Nephron (organoid): ENCODE results near the gene KRTAP5-1.

ENCODE experiments used
- H3K27ac Mint-ChIP-seq, 3 experiments: 2 replicates each; pipeline ENCODE4 v1.8.0; 2020; ENCODE audit warnings: mixed read lengths in 3 of 3, mild to moderate bottlenecking in 2 of 3, moderate library complexity in 1 of 3
- H3K27me3 Mint-ChIP-seq: 2 replicates; pipeline ENCODE4 v1.8.0; 2021; ENCODE audit warnings: low read depth, mild to moderate bottlenecking, moderate library complexity, mixed read lengths
- H3K36me3 Mint-ChIP-seq: 2 replicates; pipeline ENCODE4 v1.8.0; 2020; ENCODE audit warnings: low read depth, mixed read lengths
- H3K4me1 Mint-ChIP-seq: 2 replicates; pipeline ENCODE4 v1.8.0; 2020; ENCODE audit warnings: mixed read lengths
- H3K4me3 Mint-ChIP-seq, 3 experiments: 2 replicates each; pipeline ENCODE4 v1.8.0; 2020; ENCODE audit warnings: mild to moderate bottlenecking in 3 of 3, mixed read lengths in 3 of 3, moderate library complexity in 2 of 3
- H3K9me3 Mint-ChIP-seq: 2 replicates; pipeline ENCODE4 v1.8.0; 2020; ENCODE audit warnings: mixed read lengths
- TF ChIP-seq, protein P1 (sequence below), 3 experiments: fragments of 200-600 bp; sonication (generic); IDR thresholded peaks; one replicate each; pipeline ENCODE4 v1.5.0; 2021; ENCODE audit warnings: antibody characterized with exemption in 3 of 3; ENCODE audit not compliant: unreplicated experiment in 3 of 3

KRTAP5-1 gene

DNA sequence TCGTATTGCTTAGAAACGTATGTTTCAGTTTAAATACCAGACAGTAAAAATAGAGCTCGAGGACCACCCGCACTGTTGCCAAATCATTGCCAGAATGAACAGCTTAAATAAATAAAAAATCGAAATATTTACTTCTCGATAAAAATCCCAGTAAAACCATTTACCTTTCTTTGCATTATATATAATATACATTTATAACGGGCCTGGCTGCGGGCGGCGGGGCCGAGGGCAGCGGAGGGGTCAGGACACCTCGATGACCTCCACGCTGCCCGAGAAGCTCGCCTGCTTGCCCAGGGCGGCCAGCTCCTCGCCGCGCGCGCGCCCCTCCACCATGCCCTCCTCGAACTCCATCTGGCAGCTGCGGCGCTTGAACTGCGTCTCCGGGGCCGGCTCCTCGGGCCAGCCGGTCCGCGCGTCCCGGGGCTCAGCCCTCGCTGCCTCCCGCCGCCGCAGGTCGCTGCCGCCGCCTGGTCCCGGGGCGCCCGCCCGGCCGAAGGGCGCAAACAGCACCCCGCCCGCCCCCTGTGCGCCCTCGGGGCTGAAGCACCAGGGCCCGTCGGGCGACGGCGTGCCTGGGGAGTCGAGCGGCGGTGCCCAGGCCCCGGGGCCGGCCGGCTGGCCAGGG is 28.7 kb downstream of the KRTAP5-1 start:
- TF ChIP-seq, protein P1, sequence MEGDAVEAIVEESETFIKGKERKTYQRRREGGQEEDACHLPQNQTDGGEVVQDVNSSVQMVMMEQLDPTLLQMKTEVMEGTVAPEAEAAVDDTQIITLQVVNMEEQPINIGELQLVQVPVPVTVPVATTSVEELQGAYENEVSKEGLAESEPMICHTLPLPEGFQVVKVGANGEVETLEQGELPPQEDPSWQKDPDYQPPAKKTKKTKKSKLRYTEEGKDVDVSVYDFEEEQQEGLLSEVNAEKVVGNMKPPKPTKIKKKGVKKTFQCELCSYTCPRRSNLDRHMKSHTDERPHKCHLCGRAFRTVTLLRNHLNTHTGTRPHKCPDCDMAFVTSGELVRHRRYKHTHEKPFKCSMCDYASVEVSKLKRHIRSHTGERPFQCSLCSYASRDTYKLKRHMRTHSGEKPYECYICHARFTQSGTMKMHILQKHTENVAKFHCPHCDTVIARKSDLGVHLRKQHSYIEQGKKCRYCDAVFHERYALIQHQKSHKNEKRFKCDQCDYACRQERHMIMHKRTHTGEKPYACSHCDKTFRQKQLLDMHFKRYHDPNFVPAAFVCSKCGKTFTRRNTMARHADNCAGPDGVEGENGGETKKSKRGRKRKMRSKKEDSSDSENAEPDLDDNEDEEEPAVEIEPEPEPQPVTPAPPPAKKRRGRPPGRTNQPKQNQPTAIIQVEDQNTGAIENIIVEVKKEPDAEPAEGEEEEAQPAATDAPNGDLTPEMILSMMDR (IDR thresholded peaks at IDR 0.05; ENCODE audit: unreplicated experiment in 3 of 3), result no peak
- Mint-ChIP-seq H3K27ac (no peak overlapping the region), H3K9me3 (no peaks in the 10 kb centered on the region), H3K36me3 (no peaks in the 10 kb centered on the region), H3K27me3 (peaks cover 74% of the 10 kb centered on the region), H3K4me3 (no peak overlapping the region), H3K4me1 (no peaks in the 10 kb centered on the region)

DNA sequence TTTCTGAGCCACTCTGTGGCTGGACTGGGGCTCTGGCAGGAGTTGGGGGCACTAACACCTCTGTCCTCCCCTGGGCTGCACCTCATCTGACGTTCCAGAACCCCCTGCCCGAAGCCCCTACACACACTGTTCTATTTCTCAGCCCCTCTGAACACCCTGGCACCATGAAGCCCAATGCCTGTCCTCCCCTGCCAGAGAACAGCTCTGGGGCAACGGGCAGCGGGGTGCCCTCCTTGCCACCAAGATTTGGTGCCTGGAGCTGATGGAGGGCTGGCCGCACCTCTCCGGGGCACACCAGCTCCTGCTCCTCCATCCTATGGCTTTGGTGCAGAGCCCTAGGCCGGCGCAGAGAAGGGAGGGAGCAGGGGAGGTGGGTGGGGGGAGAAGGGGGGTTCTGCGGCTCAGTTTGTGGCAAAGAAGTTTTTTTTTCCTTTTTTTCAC is 29.4 kb downstream of the KRTAP5-1 start:
- Mint-ChIP-seq H3K4me3 (no peak overlapping the region), H3K27me3 (peaks cover 74% of the 10 kb centered on the region), H3K9me3 (no peaks in the 10 kb centered on the region), H3K36me3 (no peaks in the 10 kb centered on the region), H3K27ac (no peak overlapping the region), H3K4me1 (no peaks in the 10 kb centered on the region)
- TF ChIP-seq, protein P1 (IDR thresholded peaks at IDR 0.05; ENCODE audit: unreplicated experiment in 3 of 3), result no peak

DNA sequence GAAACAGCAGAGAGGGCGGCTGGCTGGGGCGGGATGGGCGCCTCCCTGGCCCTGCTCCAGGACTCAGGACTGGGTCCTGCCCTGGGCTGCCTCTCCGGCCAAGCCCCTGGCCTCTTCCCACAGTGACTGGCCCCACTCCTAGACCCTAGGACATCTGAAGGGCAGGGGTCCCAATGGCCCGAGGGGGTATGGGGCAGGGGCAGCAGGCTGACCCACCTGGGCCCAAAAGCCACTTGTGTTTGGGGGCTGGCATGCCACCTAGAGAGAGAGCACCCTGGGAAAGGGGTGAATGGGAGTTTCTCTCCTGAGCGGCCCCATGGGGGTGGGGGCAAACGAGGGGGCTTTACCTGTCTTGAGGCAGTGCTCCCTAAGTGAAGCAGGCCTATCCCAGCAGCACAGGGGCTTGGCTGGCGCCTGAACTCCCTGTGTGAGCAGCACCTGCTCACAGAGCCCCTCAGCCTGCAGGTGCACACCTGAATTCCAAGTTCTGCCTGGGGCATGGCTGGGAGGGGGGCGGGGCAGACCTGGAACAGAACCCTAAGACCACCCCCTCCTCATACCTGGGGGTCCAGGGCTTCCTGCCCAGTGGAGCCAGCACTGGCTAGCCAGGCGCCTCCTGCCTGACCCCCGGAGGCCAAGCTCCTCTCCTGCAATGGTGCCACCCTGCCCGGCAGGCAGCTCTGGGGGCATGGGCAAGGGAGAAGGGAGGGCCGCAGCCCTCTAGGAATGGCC is 29.9 kb downstream of the KRTAP5-1 start:
- Mint-ChIP-seq H3K27ac (no peak overlapping the region), H3K4me3 (no peak overlapping the region), H3K36me3 (no peaks in the 10 kb centered on the region), H3K27me3 (peaks cover 73% of the 10 kb centered on the region), H3K9me3 (no peaks in the 10 kb centered on the region), H3K4me1 (no peaks in the 10 kb centered on the region)
- TF ChIP-seq, protein P1 (IDR thresholded peaks at IDR 0.05; ENCODE audit: unreplicated experiment in 3 of 3), result no peak

DNA sequence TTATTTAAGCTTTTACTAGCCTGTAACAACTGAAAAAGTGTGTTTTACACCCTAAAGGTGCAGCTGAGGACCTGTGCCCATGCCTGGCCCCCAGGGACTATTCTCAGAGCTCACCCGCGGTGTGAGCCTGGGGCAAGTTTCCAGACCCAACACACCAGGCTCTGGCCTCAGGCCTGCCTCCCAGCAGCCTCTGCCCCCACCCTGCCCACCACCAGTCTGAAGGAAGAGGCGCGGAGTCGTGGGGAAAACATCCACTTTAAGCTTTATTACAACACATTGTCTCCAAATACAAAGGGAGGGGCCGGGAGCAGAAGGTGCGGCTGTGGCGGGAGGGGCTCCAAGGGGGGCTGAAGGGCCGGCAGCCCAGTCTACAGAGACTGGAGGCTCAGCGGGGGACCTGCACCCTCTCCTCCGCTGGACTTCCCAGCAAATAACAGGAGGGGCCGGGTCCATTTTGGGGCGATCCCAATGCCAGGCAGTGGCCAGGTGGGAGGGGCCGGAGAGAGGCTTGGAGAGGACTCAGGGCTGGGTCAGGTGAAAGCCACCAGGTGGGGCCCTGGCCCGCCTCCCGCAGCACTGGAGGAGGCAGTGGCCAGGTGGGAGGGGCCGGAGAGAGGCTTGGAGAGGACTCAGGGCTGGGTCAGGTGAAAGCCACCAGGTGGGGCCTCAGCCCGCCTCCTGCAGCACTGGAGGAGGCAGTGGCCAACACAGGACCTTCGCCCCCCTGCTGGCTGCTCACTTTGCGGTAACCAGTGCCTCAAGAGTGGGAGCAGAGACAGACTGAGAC is 31.1 kb downstream of the KRTAP5-1 start:
- Mint-ChIP-seq H3K9me3 (no peaks in the 10 kb centered on the region), H3K27ac (no peak overlapping the region), H3K36me3 (no peaks in the 10 kb centered on the region), H3K4me1 (no peaks in the 10 kb centered on the region), H3K27me3 (peaks cover 75% of the 10 kb centered on the region), H3K4me3 (no peak overlapping the region)
- TF ChIP-seq, protein P1 (IDR thresholded peaks at IDR 0.05; ENCODE audit: unreplicated experiment in 3 of 3), result no peak

DNA sequence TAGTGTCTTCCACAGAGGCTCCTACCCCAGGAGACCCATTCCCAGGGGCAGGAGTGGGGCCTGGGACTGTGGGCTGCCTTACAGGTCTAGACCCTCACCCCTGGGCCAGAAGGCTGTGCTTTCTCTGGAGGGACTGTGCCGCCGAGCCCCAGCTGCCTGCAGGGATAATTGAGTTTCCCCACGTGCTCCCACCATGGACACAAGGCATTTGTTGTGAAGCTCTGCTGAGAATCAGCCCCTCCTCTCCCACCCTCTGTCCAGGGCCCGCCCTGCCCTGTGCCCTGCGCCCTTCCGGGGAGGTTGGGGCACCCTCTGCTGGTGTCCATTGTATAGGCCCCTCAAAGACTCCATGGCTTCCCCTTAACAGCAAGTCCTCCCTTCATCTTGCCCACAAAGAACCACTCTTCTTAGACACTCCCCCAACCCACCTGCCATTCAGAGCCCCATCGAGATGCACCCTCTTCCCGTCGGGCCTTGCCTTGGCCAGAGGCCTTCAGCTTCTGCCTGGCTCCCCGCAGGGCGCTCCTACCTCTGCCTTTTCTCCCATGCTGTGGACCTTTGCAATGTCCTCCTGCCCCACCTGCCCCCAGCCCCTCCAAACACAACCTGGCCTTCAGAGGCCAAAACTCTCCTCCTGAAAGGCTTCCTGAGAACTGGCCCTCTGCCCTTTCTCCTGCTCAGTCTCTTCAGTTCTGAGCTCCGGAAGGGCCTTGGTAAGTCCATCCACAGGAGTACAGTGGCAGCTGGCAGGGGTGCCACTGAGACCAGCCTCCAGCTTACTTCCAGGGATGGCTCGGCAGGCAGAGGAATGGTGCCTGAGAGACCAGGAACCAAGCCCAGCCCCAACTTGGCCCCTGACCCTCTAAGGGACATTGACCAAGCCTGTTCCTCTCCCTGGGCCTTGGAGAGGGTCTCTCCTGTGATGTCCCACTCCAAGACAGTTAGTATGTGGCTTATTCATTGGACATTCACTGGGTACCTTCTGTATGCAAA is 35.4 kb downstream of the KRTAP5-1 start:
- no peaks in the 10 kb centered on the region for H3K4me1 Mint-ChIP-seq
- H3K36me3 Mint-ChIP-seq, result no peaks in the 10 kb centered on the region
- TF ChIP-seq, protein P1 (IDR thresholded peaks at IDR 0.05; ENCODE audit: unreplicated experiment in 3 of 3), result no peak
- H3K27me3 Mint-ChIP-seq, result peaks cover 80% of the 10 kb centered on the region
- no peak overlapping the region for H3K4me3 Mint-ChIP-seq
- no peak overlapping the region for H3K27ac Mint-ChIP-seq
- H3K9me3 Mint-ChIP-seq, result no peaks in the 10 kb centered on the region
